Mesothelial cell of epicardium (in vitro differentiated cells): ENCODE results near the gene MYCN. TPM values are rescaled to one million over a fixed set of nuclear protein-coding genes. Genes with fewer than 3 reads are reported as not detected.
"Not testable (repeated sequence)": the region's sequence is repeated elsewhere in the genome, so short reads cannot be mapped to it uniquely, and the experiment has no call there.

Source experiments
- DNase-seq, 2 experiments: peaks; one replicate each; pipeline ENCODE4 v3.0.0; 2021; ENCODE audit warnings: low spot score in 2 of 2; ENCODE audit not compliant: unreplicated experiment in 2 of 2
- H3K27ac Mint-ChIP-seq: 2 replicates; pipeline ENCODE4 v1.8.0; 2021; ENCODE audit warnings: mixed read lengths
- H3K27me3 Mint-ChIP-seq: 2 replicates; pipeline ENCODE4 v1.8.0; 2021; ENCODE audit warnings: low read depth, mixed read lengths
- H3K36me3 Mint-ChIP-seq: 2 replicates; pipeline ENCODE4 v1.8.0; 2021; ENCODE audit warnings: mixed read lengths
- H3K4me1 Mint-ChIP-seq: 2 replicates; pipeline ENCODE4 v1.8.0; 2021; ENCODE audit warnings: mixed read lengths
- H3K4me3 Mint-ChIP-seq: 2 replicates; pipeline ENCODE4 v1.8.0; 2021; ENCODE audit warnings: mild to moderate bottlenecking, moderate library complexity, mixed read lengths
- H3K9me3 Mint-ChIP-seq: 2 replicates; pipeline ENCODE4 v1.8.0; 2021; ENCODE audit warnings: mixed read lengths
- CTCF ChIP-seq: fragments of 200-600 bp; sonication (generic); IDR thresholded peaks from one replicate; pipeline ENCODE4 v1.5.0; 2021; ENCODE audit warnings: antibody characterized with exemption; ENCODE audit not compliant: unreplicated experiment
- total RNA-seq: library from RNA; stranded (reverse); gene quantifications from 3 replicates; pipeline ENCODE4 v1.2.1, GENCODE V29; 2021

Gene MYCN
- total RNA-seq, 1 donor from 2014 or later, result 69.1 TPM

DNA sequence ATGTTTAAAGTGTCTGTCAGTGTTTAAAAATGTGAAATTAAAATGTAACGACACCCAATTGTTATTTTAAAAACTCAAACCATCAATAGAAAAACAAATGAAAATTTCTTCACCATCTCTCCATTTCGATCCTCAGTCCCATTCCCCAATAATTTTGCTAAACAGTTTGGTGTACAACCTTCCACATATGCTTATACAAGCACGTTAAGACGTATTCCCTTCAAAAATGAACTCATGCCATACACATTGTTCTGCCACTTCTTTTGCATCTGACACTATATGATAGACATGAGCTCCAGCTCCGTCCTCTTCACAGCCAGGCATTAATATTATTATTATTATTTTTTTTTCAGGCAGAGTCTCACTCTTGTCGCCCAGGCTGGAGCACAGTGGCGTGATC lies 14.1 kb upstream of the MYCN start:
- peaks cover 14% of the 10 kb centered on the region for H3K4me1 Mint-ChIP-seq
- DNase-seq, result no peak
- H3K27me3 Mint-ChIP-seq, result peaks cover 6% of the 10 kb centered on the region
- no peak for TF ChIP-seq CTCF
- H3K36me3 Mint-ChIP-seq, result peaks cover 2% of the 10 kb centered on the region
- H3K4me3 Mint-ChIP-seq, result no peak overlapping the region
- H3K9me3 Mint-ChIP-seq, result no peaks in the 10 kb centered on the region
- H3K27ac Mint-ChIP-seq, result no peak overlapping the region

DNA sequence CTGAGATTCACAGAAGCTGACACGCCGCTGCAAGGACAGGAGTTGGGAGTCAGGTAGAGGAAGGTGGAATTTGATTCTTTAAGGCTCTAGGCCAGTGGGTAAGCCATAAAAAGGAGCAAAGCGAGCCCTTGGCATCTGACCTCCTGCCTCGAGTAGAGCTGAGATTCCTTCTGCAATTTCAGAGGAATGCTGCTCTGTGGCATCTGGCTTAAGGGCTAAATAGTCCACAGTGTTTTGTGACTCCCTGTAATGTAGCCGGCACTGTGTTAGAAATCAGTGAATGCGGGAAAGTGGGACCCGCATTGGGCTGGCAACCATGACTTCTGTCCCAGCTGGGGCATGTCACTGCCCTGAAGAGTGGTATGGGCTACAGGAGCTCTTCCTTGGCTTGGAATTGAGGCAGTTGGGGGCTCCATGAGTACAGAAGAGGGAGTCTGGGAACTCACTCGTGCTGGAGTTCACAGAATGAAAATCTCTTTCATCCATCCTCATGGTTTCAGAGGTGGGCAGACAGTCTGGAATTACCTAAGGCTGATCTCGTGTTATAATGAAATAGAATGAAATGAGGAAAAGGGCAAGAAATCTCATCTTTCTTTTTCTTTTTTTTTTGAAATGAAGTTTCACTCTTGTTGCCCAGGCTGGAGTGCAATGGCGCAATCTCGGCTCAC lies 12.7 kb upstream of the MYCN start:
- Mint-ChIP-seq H3K4me1 (peaks cover 14% of the 10 kb centered on the region), H3K27me3 (peaks cover 4% of the 10 kb centered on the region), H3K36me3 (peaks cover 2% of the 10 kb centered on the region), H3K27ac (no peak overlapping the region), H3K4me3 (no peak overlapping the region), H3K9me3 (no peaks in the 10 kb centered on the region)
- no peak for TF ChIP-seq CTCF
- no peak for DNase-seq

- not testable (repeated sequence) for H3K36me3 Mint-ChIP-seq, H3K4me3 Mint-ChIP-seq, H3K27me3 Mint-ChIP-seq, DNase-seq, H3K9me3 Mint-ChIP-seq, H3K27ac Mint-ChIP-seq
- H3K4me1 Mint-ChIP-seq, result peaks cover 12% of the 10 kb centered on the region
These were observed 11.3 kb upstream of the MYCN start for GRCh38 chr2:15929008-15929407.

- H3K27ac Mint-ChIP-seq, result no peak overlapping the region
- no peaks in the 10 kb centered on the region for H3K27me3 Mint-ChIP-seq
- no peaks in the 10 kb centered on the region for H3K9me3 Mint-ChIP-seq
- H3K4me3 Mint-ChIP-seq, result no peak overlapping the region
- peaks cover 2% of the 10 kb centered on the region for H3K36me3 Mint-ChIP-seq
- DNase-seq, result no peak
- TF ChIP-seq CTCF, result no peak
- H3K4me1 Mint-ChIP-seq, result peaks cover 13% of the 10 kb centered on the region
These were observed 10.5 kb upstream of the MYCN start for GRCh38 chr2:15929861-15930260.

GRCh38 chr2:15930589-15931318 lies 9.6 kb upstream of the MYCN start:
- Mint-ChIP-seq H3K27me3 (no peaks in the 10 kb centered on the region), H3K4me3 (no peak overlapping the region), H3K9me3 (no peaks in the 10 kb centered on the region), H3K4me1 (peaks cover 13% of the 10 kb centered on the region), H3K27ac (no peak overlapping the region), H3K36me3 (peaks cover 2% of the 10 kb centered on the region)
- TF ChIP-seq CTCF, result no peak
- no peak for DNase-seq

- H3K27me3 Mint-ChIP-seq, result no peaks in the 10 kb centered on the region
- peaks cover 13% of the 10 kb centered on the region for H3K4me1 Mint-ChIP-seq
- H3K4me3 Mint-ChIP-seq, result no peak overlapping the region
- H3K36me3 Mint-ChIP-seq, result peaks cover 2% of the 10 kb centered on the region
- no peaks in the 10 kb centered on the region for H3K9me3 Mint-ChIP-seq
- no peak for DNase-seq
- no peak overlapping the region for H3K27ac Mint-ChIP-seq
- TF ChIP-seq CTCF, result no peak
These were observed 8.9 kb upstream of the MYCN start for GRCh38 chr2:15931319-15931890.
